ENCODE results near the gene HDAC7.

Gene HDAC7

GRCh38 chr12:47793015-47793681, 26.6 kb downstream of the HDAC7 start:
- no peak for DNase-seq (ENCODE audit: low spot score)

GRCh38 chr12:47791874-47792273, 27.8 kb downstream of the HDAC7 start:
- no peak for DNase-seq (ENCODE audit: low spot score)

GRCh38 chr12:47791351-47791746, 28.4 kb downstream of the HDAC7 start:
- no peak for DNase-seq (ENCODE audit: low spot score)

- no peak for DNase-seq (ENCODE audit: low spot score)
These were observed 28.9 kb downstream of the HDAC7 start for GRCh38 chr12:47790676-47791350.

GRCh38 chr12:47789712-47790489, 29.8 kb downstream of the HDAC7 start:
- DNase-seq (ENCODE audit: low spot score) = no peak

- DNase-seq (ENCODE audit: low spot score) = no peak
These were observed 30.6 kb downstream of the HDAC7 start for GRCh38 chr12:47789141-47789540.

GRCh38 chr12:47787596-47788319, 31.9 kb downstream of the HDAC7 start:
- DNase-seq (ENCODE audit: low spot score) = no peak

- DNase-seq (ENCODE audit: low spot score) = no peak
These were observed 32.9 kb downstream of the HDAC7 start for GRCh38 chr12:47786662-47787280.

GRCh38 chr12:47785887-47786661, 33.6 kb downstream of the HDAC7 start:
- DNase-seq (ENCODE audit: low spot score) = no peak

GRCh38 chr12:47785036-47785886, 34.4 kb downstream of the HDAC7 start:
- no peak for DNase-seq (ENCODE audit: low spot score)

GRCh38 chr12:47783821-47784819, 35.6 kb downstream of the HDAC7 start:
- DNase-seq (ENCODE audit: low spot score) = no peak

- DNase-seq (ENCODE audit: low spot score) = no peak
These were observed 36.5 kb downstream of the HDAC7 start for GRCh38 chr12:47783024-47783755.

- no peak for DNase-seq (ENCODE audit: low spot score)
These were observed 37.3 kb downstream of the HDAC7 start for GRCh38 chr12:47782372-47782770.

GRCh38 chr12:47781479-47782371, 38.0 kb downstream of the HDAC7 start:
- peak; percentile 53 for DNase-seq (ENCODE audit: low spot score)

GRCh38 chr12:47779943-47780504, 39.7 kb downstream of the HDAC7 start:
- DNase-seq (ENCODE audit: low spot score) = no peak

- DNase-seq (ENCODE audit: low spot score) = peak; percentile 89
These were observed 40.3 kb downstream of the HDAC7 start for GRCh38 chr12:47779301-47779942.
